Neuronal stem cell (in vitro differentiated cells): Measurements from ENCODE around the gene CFAP97D2.
"Not testable (repeated sequence)": the region's sequence is repeated elsewhere in the genome, so short reads cannot be mapped to it uniquely, and the experiment has no call there.

Experiments
- DNase-seq: peaks from one replicate; pipeline ENCODE4 v3.0.0-alpha.2; 2013; ENCODE audit warnings: low spot score
- H2AFZ ChIP-seq: one replicate; pipeline ENCODE4 v1.6.1; 2013; ENCODE audit warnings: mild to moderate bottlenecking, low read length, inconsistent platforms
- H2AK5ac ChIP-seq: 2 replicates; pipeline ENCODE4 v1.6.1; 2013; ENCODE audit warnings: low read depth, mild to moderate bottlenecking, inconsistent platforms, low read length, moderate library complexity, mixed read lengths
- H2BK120ac ChIP-seq: 2 replicates; pipeline ENCODE4 v1.6.1; 2013; ENCODE audit warnings: low read depth, mild to moderate bottlenecking, inconsistent platforms, low read length, moderate library complexity, mixed read lengths
- H2BK12ac ChIP-seq: one replicate; pipeline ENCODE4 v1.6.1; 2013; ENCODE audit warnings: low read length, inconsistent platforms
- H2BK15ac ChIP-seq: 2 replicates; pipeline ENCODE4 v1.6.1; 2013; ENCODE audit warnings: mild to moderate bottlenecking, low read length, inconsistent platforms, mixed read lengths
- H2BK5ac ChIP-seq: one replicate; pipeline ENCODE4 v1.6.1; 2013; ENCODE audit warnings: inconsistent platforms, mild to moderate bottlenecking, low read length, moderate library complexity
- H3K14ac ChIP-seq: one replicate; pipeline ENCODE4 v1.6.1; 2013; ENCODE audit warnings: low read length, inconsistent platforms
- H3K18ac ChIP-seq: 2 replicates; pipeline ENCODE4 v1.6.1; 2013; ENCODE audit warnings: low read length, inconsistent platforms
- H3K23ac ChIP-seq: 2 replicates; pipeline ENCODE4 v1.6.1; 2013; ENCODE audit warnings: low read depth, mild to moderate bottlenecking, mixed read lengths, low read length, inconsistent platforms; ENCODE audit not compliant: poor library complexity
- H3K27ac ChIP-seq: replicated peaks from 3 replicates; pipeline ENCODE4 v1.5.1; 2013; ENCODE audit warnings: low read length, inconsistent platforms
- H3K27me3 ChIP-seq, 3 experiments: 2 replicates each; pipeline ENCODE4 v1.6.1; 2013; ENCODE audit warnings: low read length in 3 of 3, mild to moderate bottlenecking in 2 of 3, inconsistent platforms in 1 of 3, low read depth in 1 of 3, mixed read lengths in 1 of 3, moderate library complexity in 1 of 3; ENCODE audit not compliant: control insufficient read depth in 3 of 3, insufficient read depth in 3 of 3
- H3K36me3 ChIP-seq, 2 donors: replicated peaks in 1 of 2; 2 replicates each; pipeline ENCODE4 v1.6.1; 2013; ENCODE audit warnings: low read length in 2 of 2; ENCODE audit not compliant: control insufficient read depth in 2 of 2, insufficient read depth in 2 of 2
- H3K4ac ChIP-seq: 2 replicates; pipeline ENCODE4 v1.6.1; 2013; ENCODE audit warnings: inconsistent platforms, mild to moderate bottlenecking, low read length, moderate library complexity
- H3K4me1 ChIP-seq, 2 donors: 1 replicate in 1 of 2; 2 replicates in 1 of 2; pipeline ENCODE4 v1.6.1; 2013; ENCODE audit warnings: low read length in 2 of 2, low read depth in 1 of 2; ENCODE audit not compliant: control insufficient read depth in 2 of 2, insufficient read depth in 1 of 2
- H3K4me2 ChIP-seq: one replicate; pipeline ENCODE4 v1.6.1; 2013; ENCODE audit warnings: mild to moderate bottlenecking, low read length, inconsistent platforms; ENCODE audit not compliant: insufficient read depth, poor library complexity, severe bottlenecking
- H3K4me3 ChIP-seq, 2 donors: 2 replicates each; pipeline ENCODE4 v1.5.1; 2013; ENCODE audit warnings: low read length in 2 of 2, mild to moderate bottlenecking in 2 of 2, inconsistent platforms in 1 of 2, moderate library complexity in 1 of 2
- H3K79me1 ChIP-seq: one replicate; pipeline ENCODE4 v1.6.1; 2013; ENCODE audit warnings: low read depth, mild to moderate bottlenecking, inconsistent platforms, low read length, moderate library complexity
- H3K9ac ChIP-seq: one replicate; pipeline ENCODE4 v1.6.1; 2013; ENCODE audit warnings: mild to moderate bottlenecking, low read depth, low read length, inconsistent platforms; ENCODE audit not compliant: poor library complexity
- H3K9me3 ChIP-seq, 2 donors: replicated peaks in 1 of 2; 2 replicates each; pipeline versions ENCODE3 to v1.6.1; 2013; ENCODE audit warnings: low read length in 2 of 2, mild to moderate bottlenecking in 2 of 2, inconsistent platforms in 1 of 2, low read depth in 1 of 2, mixed read lengths in 1 of 2, moderate library complexity in 1 of 2; ENCODE audit not compliant: control insufficient read depth in 2 of 2, insufficient read depth in 1 of 2
- H4K8ac ChIP-seq: one replicate; pipeline ENCODE4 v1.6.1; 2013; ENCODE audit warnings: low read depth, mild to moderate bottlenecking, inconsistent platforms, low read length, moderate library complexity
- H4K91ac ChIP-seq: one replicate; pipeline ENCODE4 v1.6.1; 2013; ENCODE audit warnings: low read length, low read depth, mild to moderate bottlenecking, inconsistent platforms; ENCODE audit not compliant: poor library complexity
- WGBS, 2 donors: extraction: QIAGEN DNeasy Blood & Tissue Kit; methylation state at CpG; one replicate each; pipeline ENCODE4 v1.1.7; 2013; ENCODE audit warnings: missing lambda C conversion rate in 2 of 2, mixed read lengths in 1 of 2; ENCODE audit not compliant: insufficient read length in 2 of 2, insufficient replicate concordance in 1 of 2; ENCODE audit errors: extremely low coverage in 2 of 2; 5-methylcytosine and 5-hydroxymethylcytosine counted together

The CFAP97D2 gene

GRCh38 chr13:114148886-114149285 is 30.2 kb upstream of the CFAP97D2 start:
- H2BK15ac ChIP-seq, H3K27ac ChIP-seq, H2BK5ac ChIP-seq, H2AK5ac ChIP-seq, H4K91ac ChIP-seq, H3K18ac ChIP-seq, H3K27me3 ChIP-seq, H3K4me2 ChIP-seq, H4K8ac ChIP-seq, H2BK120ac ChIP-seq, H3K23ac ChIP-seq, H3K9ac ChIP-seq, DNase-seq, H2BK12ac ChIP-seq, H3K79me1 ChIP-seq, H3K14ac ChIP-seq, H3K4me3 ChIP-seq, H3K4ac ChIP-seq, H3K9me3 ChIP-seq, H2AFZ ChIP-seq, H3K36me3 ChIP-seq: not testable (repeated sequence)
- H3K4me1 ChIP-seq: peaks cover 4 to 13% of the 10 kb centered on the region in 2 donors
- no CpG with 5 or more reads among the region's 19 CpGs for WGBS, 2 donors

- H3K27me3 ChIP-seq: no peaks in the 10 kb centered on the region
- peaks cover 0 to 13% of the 10 kb centered on the region in 2 donors for H3K4me1 ChIP-seq
- no peak overlapping the region for H2BK5ac ChIP-seq
- no peaks in the 10 kb centered on the region for H3K36me3 ChIP-seq
- H3K9ac ChIP-seq: no peak overlapping the region
- H2BK15ac ChIP-seq: no peak overlapping the region
- no peak overlapping the region for H4K91ac ChIP-seq
- no peaks in the 10 kb centered on the region for H3K79me1 ChIP-seq
- H3K18ac ChIP-seq: no peak overlapping the region
- H2AFZ ChIP-seq: no peak overlapping the region
- no CpG with 5 or more reads among the region's 12 CpGs for WGBS, 2 donors
- no peak for DNase-seq
- no peak overlapping the region for H3K23ac ChIP-seq
- H3K27ac ChIP-seq: no peak overlapping the region
- no peak overlapping the region for H2AK5ac ChIP-seq
- H3K9me3 ChIP-seq: no peaks in the 10 kb centered on the region
- no peak overlapping the region for H2BK12ac ChIP-seq
- H3K4ac ChIP-seq: no peak overlapping the region
- no peak overlapping the region for H2BK120ac ChIP-seq
- no peak overlapping the region for H3K14ac ChIP-seq
- H3K4me3 ChIP-seq: no peak overlapping the region
- no peak overlapping the region for H4K8ac ChIP-seq
- no peak overlapping the region for H3K4me2 ChIP-seq
Observed at GRCh38 chr13:114149774-114150740, 29.0 kb upstream of the CFAP97D2 start.

GRCh38 chr13:114151031-114151430 is 28.0 kb upstream of the CFAP97D2 start:
- no peak overlapping the region for H3K4me3 ChIP-seq
- WGBS, 2 donors: no CpG with 5 or more reads among the region's 10 CpGs
- no peaks in the 10 kb centered on the region for H3K79me1 ChIP-seq
- H2BK12ac ChIP-seq: no peak overlapping the region
- H3K9me3 ChIP-seq: no peaks in the 10 kb centered on the region
- no peak for DNase-seq
- peak overlapping the region; percentile 27 for H3K18ac ChIP-seq
- peak overlapping the region; percentile 30 for H2BK15ac ChIP-seq
- no peak overlapping the region for H2BK5ac ChIP-seq
- H2AK5ac ChIP-seq: peak overlapping the region; percentile 53
- peaks cover 0 to 13% of the 10 kb centered on the region in 2 donors for H3K4me1 ChIP-seq
- no peaks in the 10 kb centered on the region for H3K27me3 ChIP-seq
- H2AFZ ChIP-seq: no peak overlapping the region
- H3K36me3 ChIP-seq: no peaks in the 10 kb centered on the region
- H3K14ac ChIP-seq: no peak overlapping the region
- peak overlapping the region; percentile 11 for H3K23ac ChIP-seq
- H3K4ac ChIP-seq: peak overlapping the region; percentile 4
- H3K9ac ChIP-seq: no peak overlapping the region
- no peak overlapping the region for H3K27ac ChIP-seq
- H3K4me2 ChIP-seq: no peak overlapping the region
- H4K8ac ChIP-seq: no peak overlapping the region
- no peak overlapping the region for H2BK120ac ChIP-seq
- no peak overlapping the region for H4K91ac ChIP-seq

- Histone ChIP-seq H2BK15ac (no peak overlapping the region), H3K9ac (no peak overlapping the region), H3K36me3 (no peaks in the 10 kb centered on the region), H3K79me1 (no peaks in the 10 kb centered on the region), H3K4ac (no peak overlapping the region), H3K27me3 (no peaks in the 10 kb centered on the region), H2BK12ac (no peak overlapping the region), H2BK5ac (no peak overlapping the region), H3K14ac (no peak overlapping the region), H3K4me3 (no peak overlapping the region), H3K18ac (no peak overlapping the region), H3K9me3 (no peaks in the 10 kb centered on the region), H3K23ac (no peak overlapping the region), H2BK120ac (no peak overlapping the region), H4K91ac (no peak overlapping the region), H3K27ac (no peak overlapping the region), H4K8ac (no peak overlapping the region), H2AK5ac (peak overlapping the region; percentile 53), H3K4me1 (peaks cover 0 to 13% of the 10 kb centered on the region in 2 donors), H3K4me2 (no peak overlapping the region), H2AFZ (no peak overlapping the region)
- DNase-seq: no peak
- WGBS, 2 donors: no CpG with 5 or more reads among the region's 28 CpGs
Observed at GRCh38 chr13:114151565-114152284, 27.3 kb upstream of the CFAP97D2 start.
